ENCODE measurements around the gene TSFM. TPM values are rescaled to one million over a fixed set of nuclear protein-coding genes. Genes with fewer than 3 reads are reported as not detected.

TSFM gene
- total and polyA plus RNA-seq, 2 of the 13 experiments (the other 11 are each of a cell fraction or from before 2014, with no cell fraction given), result 29.8 to 68.3 TPM

GRCh38 chr12:57771873-57772428 lies 10.6 kb upstream of the TSFM start, which contains the start of gene METTL1 (continued):
- TF ChIP-seq ATF6 (CRISPR knock-in tag; conservative IDR thresholded peaks at IDR 0.05) (0 out of 2 replicates have a peak, but pooled peaks have one; percentile 57), MED8 (CRISPR knock-in tag; IDR thresholded peaks at IDR 0.05; ENCODE audit: insufficient replicate concordance) (no peak), HOXA3 (CRISPR knock-in tag; IDR thresholded peaks at IDR 0.05) (peak; percentile 98), CBX2 (IDR thresholded peaks at IDR 0.05; ENCODE audit: low read depth, low read length) (no peak), CBX2 (CRISPR knock-in tag; IDR thresholded peaks at IDR 0.05; ENCODE audit: low read depth) (0 out of 2 replicates have a peak, but pooled peaks have one; percentile 58), CC2D1A (CRISPR knock-in tag; IDR thresholded peaks at IDR 0.05) (peak; percentile 97), ZNF564 (CRISPR knock-in tag; IDR thresholded peaks at IDR 0.05) (peak; percentile 75), CREB1 (IDR thresholded peaks at IDR 0.05) (peak; percentile 95), CREB1 (CRISPR knock-in tag; IDR thresholded peaks at IDR 0.05) (peak; percentile 99), ESRRA (CRISPR knock-in tag; IDR thresholded peaks at IDR 0.05; ENCODE audit: low read depth) (peak; percentile 35; the same call in 1 of the 2 replicates), ZNF644 (CRISPR knock-in tag; IDR thresholded peaks at IDR 0.05; ENCODE audit: low read depth) (0 out of 2 replicates have a peak, but pooled peaks have one; percentile 33), ISL2 (CRISPR knock-in tag; IDR thresholded peaks at IDR 0.05) (peak; percentile 59), HES4 (CRISPR knock-in tag; IDR thresholded peaks at IDR 0.05; ENCODE audit: borderline replicate concordance) (peak; percentile 56; the same call in 1 of the 2 replicates), REPIN1 (CRISPR knock-in tag; IDR thresholded peaks at IDR 0.05; ENCODE audit: borderline replicate concordance, low read depth) (peak; percentile 98), ZNF614 (CRISPR knock-in tag; IDR thresholded peaks at IDR 0.05; ENCODE audit: borderline replicate concordance) (peak; percentile 62; the same call in 1 of the 2 replicates), ZNF629 (CRISPR knock-in tag; conservative IDR thresholded peaks at IDR 0.05) (no peak), SMYD3 (CRISPR knock-in tag; IDR thresholded peaks at IDR 0.05) (peak; percentile 61; the same call in 1 of the 2 replicates)
- TF ChIP-seq, protein P1, sequence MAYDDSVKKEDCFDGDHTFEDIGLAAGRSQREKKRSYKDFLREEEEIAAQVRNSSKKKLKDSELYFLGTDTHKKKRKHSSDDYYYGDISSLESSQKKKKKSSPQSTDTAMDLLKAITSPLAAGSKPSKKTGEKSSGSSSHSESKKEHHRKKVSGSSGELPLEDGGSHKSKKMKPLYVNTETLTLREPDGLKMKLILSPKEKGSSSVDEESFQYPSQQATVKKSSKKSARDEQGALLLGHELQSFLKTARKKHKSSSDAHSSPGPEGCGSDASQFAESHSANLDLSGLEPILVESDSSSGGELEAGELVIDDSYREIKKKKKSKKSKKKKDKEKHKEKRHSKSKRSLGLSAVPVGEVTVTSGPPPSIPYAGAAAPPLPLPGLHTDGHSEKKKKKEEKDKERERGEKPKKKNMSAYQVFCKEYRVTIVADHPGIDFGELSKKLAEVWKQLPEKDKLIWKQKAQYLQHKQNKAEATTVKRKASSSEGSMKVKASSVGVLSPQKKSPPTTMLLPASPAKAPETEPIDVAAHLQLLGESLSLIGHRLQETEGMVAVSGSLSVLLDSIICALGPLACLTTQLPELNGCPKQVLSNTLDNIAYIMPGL (CRISPR knock-in tag; IDR thresholded peaks at IDR 0.05; ENCODE audit: borderline replicate concordance in 1 of 2, low read depth in 1 of 2), result peak; percentile 47 to 78; a peak in 3 of 4 replicates
- TF ChIP-seq, protein P2, sequence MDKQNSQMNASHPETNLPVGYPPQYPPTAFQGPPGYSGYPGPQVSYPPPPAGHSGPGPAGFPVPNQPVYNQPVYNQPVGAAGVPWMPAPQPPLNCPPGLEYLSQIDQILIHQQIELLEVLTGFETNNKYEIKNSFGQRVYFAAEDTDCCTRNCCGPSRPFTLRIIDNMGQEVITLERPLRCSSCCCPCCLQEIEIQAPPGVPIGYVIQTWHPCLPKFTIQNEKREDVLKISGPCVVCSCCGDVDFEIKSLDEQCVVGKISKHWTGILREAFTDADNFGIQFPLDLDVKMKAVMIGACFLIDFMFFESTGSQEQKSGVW (CRISPR knock-in tag; IDR thresholded peaks at IDR 0.05; ENCODE audit: borderline replicate concordance), result no peak; the same call in 1 of the 2 replicates
- TF ChIP-seq, protein P3, sequence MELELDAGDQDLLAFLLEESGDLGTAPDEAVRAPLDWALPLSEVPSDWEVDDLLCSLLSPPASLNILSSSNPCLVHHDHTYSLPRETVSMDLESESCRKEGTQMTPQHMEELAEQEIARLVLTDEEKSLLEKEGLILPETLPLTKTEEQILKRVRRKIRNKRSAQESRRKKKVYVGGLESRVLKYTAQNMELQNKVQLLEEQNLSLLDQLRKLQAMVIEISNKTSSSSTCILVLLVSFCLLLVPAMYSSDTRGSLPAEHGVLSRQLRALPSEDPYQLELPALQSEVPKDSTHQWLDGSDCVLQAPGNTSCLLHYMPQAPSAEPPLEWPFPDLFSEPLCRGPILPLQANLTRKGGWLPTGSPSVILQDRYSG (CRISPR knock-in tag; IDR thresholded peaks at IDR 0.05), result no peak
- TF ChIP-seq, protein P4, sequence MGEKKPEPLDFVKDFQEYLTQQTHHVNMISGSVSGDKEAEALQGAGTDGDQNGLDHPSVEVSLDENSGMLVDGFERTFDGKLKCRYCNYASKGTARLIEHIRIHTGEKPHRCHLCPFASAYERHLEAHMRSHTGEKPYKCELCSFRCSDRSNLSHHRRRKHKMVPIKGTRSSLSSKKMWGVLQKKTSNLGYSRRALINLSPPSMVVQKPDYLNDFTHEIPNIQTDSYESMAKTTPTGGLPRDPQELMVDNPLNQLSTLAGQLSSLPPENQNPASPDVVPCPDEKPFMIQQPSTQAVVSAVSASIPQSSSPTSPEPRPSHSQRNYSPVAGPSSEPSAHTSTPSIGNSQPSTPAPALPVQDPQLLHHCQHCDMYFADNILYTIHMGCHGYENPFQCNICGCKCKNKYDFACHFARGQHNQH (CRISPR knock-in tag; IDR thresholded peaks at IDR 0.05), result peak; percentile 78
